Esophagus squamous epithelium (tissue), 4 donors: ENCODE measurements around the gene DMBX1.

Experiments
- POLR2A ChIP-seq, 4 donors: fragments of 450-650 bp; IDR thresholded peaks; one replicate each; pipeline ENCODE4 v1.6.1; 2017; ENCODE audit warnings: antibody characterized with exemption in 4 of 4, mild to moderate bottlenecking in 4 of 4, moderate library complexity in 3 of 4
- TF ChIP-seq, protein P1 (sequence below), 6 experiments: fragments of 450-650 bp in 4 of 6; fragments of 200-600 bp in 2 of 6; sonication (generic) in 2 of 6; IDR thresholded peaks; one replicate each; pipeline ENCODE4 v1.5.1; 2016 to 2019; ENCODE audit warnings: antibody characterized with exemption in 6 of 6, mild to moderate bottlenecking in 4 of 6, moderate library complexity in 4 of 6

DNA sequence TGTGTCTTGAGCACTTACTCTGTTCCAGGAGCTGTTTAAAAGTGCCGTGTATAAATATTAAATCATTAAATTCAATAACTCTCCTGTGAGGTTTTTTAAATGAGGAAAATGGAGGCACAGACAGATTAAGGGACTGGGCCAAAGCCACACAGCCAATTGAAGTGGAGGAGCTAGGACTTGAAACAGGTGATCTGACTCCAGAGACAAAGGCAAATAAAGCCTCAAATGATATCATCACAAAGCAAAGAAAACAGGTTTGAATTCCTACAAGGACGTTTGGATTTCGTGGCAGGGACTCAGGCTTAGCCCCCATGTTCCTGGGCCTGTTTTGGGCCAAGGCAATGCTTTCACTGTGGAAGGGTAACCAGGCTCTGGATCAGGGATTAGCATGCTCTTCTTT, 45.2 kb upstream of the DMBX1 start:
- no peak for TF ChIP-seq POLR2A (IDR thresholded peaks at IDR 0.05)
- TF ChIP-seq, protein P1, sequence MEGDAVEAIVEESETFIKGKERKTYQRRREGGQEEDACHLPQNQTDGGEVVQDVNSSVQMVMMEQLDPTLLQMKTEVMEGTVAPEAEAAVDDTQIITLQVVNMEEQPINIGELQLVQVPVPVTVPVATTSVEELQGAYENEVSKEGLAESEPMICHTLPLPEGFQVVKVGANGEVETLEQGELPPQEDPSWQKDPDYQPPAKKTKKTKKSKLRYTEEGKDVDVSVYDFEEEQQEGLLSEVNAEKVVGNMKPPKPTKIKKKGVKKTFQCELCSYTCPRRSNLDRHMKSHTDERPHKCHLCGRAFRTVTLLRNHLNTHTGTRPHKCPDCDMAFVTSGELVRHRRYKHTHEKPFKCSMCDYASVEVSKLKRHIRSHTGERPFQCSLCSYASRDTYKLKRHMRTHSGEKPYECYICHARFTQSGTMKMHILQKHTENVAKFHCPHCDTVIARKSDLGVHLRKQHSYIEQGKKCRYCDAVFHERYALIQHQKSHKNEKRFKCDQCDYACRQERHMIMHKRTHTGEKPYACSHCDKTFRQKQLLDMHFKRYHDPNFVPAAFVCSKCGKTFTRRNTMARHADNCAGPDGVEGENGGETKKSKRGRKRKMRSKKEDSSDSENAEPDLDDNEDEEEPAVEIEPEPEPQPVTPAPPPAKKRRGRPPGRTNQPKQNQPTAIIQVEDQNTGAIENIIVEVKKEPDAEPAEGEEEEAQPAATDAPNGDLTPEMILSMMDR (IDR thresholded peaks at IDR 0.05), result no peak
